GM21515 (cell line): ENCODE measurements around the gene TUT1.
"Not testable (repeated sequence)": the region's sequence is repeated elsewhere in the genome, so short reads cannot be mapped to it uniquely, and the experiment has no call there.

ENCODE experiments used
- ATAC-seq: cut with Tn5 transposase; IDR thresholded peaks from one replicate; pipeline ENCODE4 v1.9.1; 2021; ENCODE audit not compliant: unreplicated experiment

Gene TUT1

DNA sequence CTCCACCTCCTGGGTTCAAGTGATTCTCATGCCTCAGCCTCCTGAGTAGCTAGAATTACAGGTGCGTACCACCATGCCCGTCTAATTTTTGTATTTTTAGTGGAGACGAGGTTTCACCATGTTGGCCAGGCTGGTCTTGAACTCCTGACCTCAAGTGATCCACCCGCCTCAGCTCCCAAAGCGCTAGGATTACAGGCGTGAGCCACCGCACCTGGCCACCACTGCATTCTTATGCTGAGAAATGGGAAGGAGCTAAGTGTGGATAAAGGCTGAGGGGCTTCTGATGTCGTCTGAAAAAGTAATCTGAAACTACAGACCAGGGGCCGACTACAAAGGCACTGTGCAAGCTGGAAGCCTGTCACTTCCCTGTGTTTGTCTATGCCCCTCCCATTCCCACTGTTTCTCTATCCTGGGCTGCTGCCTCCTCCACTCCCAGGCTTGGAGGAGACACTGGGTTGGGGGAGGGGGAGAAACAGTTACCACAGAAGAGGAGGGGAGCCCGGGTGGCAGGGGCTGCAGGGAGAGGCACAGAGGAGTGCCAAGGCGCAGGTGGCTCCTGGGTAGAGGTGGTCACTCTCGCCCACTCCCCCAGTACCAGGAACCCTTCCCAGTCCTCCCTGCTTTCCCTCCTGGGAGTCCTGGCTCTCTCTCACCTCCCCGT lies 13.3 kb upstream of the TUT1 start:
- ATAC-seq: no peak

- no peak for ATAC-seq
Measured at GRCh38 chr11:62603776-62604299, 12.5 kb upstream of the TUT1 start.

- ATAC-seq: no peak
Measured at GRCh38 chr11:62603072-62603408, 11.7 kb upstream of the TUT1 start.

GRCh38 chr11:62602141-62603071 lies 11.1 kb upstream of the TUT1 start:
- no peak for ATAC-seq

- peak; percentile 62 for ATAC-seq
Measured at GRCh38 chr11:62601372-62602140, 10.2 kb upstream of the TUT1 start, which contains the start of gene MTA2. TSS of gene MTA2 (minus strand) at chr11:62601865. CDS start at chr11:62601450, 415 bp downstream.

GRCh38 chr11:62601122-62601371 lies 9.7 kb upstream of the TUT1 start:
- no peak for ATAC-seq

GRCh38 chr11:62600367-62601121 lies 9.2 kb upstream of the TUT1 start:
- ATAC-seq: no peak

GRCh38 chr11:62599901-62600300 lies 8.6 kb upstream of the TUT1 start:
- no peak for ATAC-seq

DNA sequence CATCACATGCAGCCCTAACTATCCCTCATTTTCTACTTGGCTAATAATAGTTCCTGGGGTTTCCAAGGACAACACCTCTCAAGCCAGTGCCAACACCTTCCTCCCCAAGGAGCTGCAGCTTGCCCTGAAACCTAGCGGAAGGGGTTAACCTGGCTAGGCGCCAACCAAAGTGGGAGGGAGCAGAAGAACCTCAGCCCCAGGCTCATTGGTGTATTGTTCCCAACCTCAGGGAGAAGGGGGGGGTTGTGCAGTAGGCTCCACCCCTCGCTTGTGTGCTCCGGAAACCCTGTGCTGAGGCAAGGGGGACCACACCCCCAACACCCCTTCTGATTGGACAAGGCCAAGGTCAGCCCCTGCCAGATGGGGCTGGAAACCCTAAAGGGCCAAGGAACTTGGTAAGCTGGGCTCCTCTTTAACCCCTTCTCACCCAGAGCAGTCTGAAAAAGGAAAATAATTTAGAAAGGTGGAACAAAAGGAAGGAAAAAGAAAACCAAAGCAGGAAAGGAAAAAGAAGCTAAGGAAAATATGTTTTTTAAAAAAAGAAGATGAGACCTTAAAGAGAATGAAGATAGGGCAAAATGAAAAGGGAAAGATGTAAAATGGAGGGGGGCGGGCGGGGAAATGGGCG lies 7.9 kb upstream of the TUT1 start:
- peak; percentile 50 for ATAC-seq

- no peak for ATAC-seq
Measured at GRCh38 chr11:62595124-62595523, 3.8 kb upstream of the TUT1 start.

DNA sequence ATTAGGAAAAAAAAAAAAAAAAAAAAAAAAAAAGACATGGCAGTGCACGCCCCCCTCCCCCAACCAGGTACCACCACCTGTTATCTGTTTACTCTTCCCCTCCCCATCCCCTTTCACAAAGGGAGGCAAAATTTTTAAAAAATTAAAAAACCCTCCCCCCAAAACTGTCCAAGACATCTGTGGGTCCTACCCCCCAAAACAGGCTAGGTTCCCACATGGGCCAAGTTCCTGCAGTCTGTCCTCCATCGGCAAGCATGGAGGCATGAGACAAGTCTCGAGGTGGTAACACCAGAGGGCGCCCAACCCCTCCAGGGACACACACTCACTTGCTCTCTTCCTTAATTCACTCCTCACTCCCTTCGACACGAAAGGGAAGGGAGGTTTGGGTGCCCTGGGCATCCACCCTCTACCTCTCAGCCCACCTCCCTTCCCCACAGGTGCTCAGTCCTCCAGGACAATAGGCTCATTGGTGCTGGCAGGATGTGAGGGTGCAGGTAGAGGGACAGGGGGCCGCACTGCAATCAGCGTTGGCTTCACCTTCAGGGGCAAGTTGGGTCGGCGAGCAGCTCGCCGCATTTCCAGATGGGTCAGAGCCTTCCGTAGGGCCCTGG lies 2.2 kb upstream of the TUT1 start:
- no peak for ATAC-seq

DNA sequence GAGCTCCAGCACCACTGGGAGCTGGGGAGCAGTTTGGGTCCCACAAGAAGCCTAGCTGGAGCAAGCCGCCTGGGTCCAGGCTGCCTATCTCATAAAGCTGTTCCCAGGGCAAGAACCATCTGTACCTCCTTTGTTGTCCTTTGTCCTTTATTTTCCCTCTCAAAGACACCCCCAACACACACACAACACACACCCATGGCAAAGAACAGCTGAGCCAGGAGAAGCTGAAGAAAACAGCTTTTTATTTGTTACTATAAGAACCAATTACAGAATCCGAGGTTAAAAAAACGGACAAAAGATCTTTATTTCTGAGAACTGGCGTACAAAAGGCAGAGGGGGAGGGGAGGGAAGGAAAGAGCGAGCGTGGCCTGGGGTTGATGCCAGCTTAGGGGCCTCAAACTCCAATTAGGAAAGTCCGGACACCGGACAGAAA lies 1.7 kb upstream of the TUT1 start:
- ATAC-seq: no peak

- ATAC-seq: peak; percentile 1
Measured at GRCh38 chr11:62592146-62592815, 958 bp upstream of the TUT1 start.

DNA sequence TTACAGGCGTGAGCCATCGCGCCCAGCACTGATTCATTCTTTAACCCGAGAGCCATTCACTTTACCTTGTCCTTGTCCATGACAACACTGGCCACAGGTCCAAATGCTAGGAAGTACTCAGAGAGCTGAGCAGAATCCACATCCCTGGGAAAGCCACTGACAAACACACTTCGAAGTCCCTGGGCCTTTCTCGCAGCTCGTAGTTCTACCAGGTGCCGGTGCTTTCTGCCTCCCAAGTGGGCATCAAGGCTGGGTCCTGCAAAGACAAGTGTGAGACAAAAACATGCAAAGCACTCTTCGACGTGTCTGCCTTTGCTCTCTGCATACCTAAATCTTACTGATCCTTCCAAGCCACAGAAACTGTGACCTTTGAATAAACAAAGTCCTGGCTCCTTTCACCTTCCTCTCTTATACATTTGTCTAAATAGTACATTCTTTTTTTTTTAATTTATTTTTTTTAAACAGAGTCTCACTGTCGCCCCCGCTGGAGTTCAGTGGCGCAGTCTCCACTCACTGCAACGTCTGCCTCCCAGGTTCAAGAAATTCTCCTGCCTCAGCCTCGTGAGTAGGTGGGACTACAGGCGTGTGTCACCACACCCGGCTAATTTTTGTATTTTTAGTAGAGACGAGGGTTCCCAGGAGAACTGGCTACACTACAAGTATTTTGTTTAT lies 2.2 kb downstream of the TUT1 start:
- ATAC-seq: no peak

DNA sequence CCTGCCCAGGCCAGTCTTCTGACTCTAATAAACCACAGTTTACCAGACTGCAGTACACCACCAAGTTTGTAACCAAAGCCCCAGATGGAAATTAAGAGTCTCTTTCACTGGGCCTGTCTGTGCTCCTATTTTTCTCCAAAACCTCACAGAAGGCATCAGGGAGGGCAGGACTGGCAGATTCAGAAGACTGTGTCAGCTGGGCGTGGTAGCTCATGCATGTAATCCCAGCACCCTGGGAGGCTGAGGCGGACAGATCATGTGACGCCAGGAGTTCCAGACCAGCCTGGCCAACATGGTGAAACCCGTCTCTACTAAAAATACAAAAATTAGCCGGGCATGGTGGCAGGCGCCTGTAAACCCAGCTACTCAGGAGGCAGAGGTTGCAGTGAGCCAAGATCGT lies 6.0 kb downstream of the TUT1 start:
- ATAC-seq: not testable (repeated sequence)

GRCh38 chr11:62581735-62582134 lies 9.6 kb downstream of the TUT1 start:
- ATAC-seq: not testable (repeated sequence)

DNA sequence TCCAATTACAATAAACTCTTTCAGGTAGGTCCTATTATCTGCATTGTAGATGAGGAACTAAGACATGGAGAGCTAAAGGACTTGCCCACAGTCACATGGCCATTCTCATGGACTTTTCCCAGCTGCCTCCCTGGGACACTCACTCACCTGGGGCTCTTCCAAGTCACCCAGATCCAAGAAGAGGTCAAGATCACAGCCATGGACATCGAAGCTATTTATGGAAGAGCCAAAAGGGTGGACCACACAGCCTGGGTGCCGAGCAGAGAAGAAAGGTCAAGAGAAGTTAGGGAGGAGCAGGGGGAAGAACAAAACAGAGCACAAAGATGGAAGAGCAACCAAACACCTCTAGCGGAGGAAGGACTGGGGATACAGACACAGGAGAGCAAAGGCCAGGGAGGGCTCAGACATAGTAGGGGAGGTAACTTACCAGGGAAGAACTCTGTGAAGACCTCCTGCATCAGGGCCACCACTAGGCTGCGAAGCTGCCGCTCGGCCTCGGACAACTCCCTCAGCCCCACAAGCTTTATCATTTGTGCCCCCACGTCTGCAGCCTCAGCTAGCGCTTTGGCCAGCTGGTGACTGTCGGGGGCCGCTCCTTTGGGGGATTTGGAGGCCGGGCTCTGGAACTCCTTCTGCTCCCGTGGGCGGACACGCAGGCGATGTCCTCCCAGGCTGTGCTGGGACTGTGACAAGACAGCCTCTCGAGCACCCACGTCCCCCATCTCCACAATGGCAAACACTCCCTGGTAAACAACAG lies 10.2 kb downstream of the TUT1 start:
- ATAC-seq: no peak

DNA sequence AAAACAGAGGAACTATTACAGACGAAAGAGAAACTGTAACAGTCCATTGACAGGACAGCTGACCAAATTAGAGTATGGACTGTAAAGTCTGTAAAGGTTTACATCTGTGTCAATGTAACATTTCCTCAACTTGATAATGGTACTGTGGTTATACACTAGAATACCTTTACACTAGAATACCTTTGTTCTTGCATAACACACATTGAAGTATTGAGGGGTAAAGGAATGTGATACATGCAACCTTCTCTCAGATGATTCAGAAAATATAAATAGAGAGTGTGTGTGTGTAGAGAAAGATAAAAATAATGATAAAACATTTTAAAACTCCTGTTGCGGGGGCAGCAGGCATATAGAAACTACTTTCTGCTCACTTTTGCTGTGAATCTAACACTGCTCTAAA lies 12.1 kb downstream of the TUT1 start:
- no peak for ATAC-seq
